Karpas-422 (cell line): ENCODE data around the gene NHSL2. TPM values are rescaled to one million over a fixed set of nuclear protein-coding genes. Genes with fewer than 3 reads are reported as not detected.
A peak's percentile ranks its signal among the peaks of the same experiment; 100 is the strongest.

Experiments
- DNase-seq: peaks from one replicate; pipeline ENCODE4 v3.0.0-alpha.2; 2015
- H2AFZ ChIP-seq: fragments of 200-600 bp; sonication (generic); 2 replicates; pipeline ENCODE4 v1.6.1; 2014; ENCODE audit warnings: antibody characterized with exemption, low read length, mixed read lengths
- H3K27ac ChIP-seq: fragments of 200-600 bp; sonication (generic); 2 replicates; pipeline ENCODE4 v1.5.1; 2014; ENCODE audit warnings: mild to moderate bottlenecking, low read length, moderate library complexity
- H3K27me3 ChIP-seq: fragments of 200-600 bp; sonication (generic); 2 replicates; pipeline ENCODE4 v1.6.1; 2014; ENCODE audit warnings: low read length, mixed read lengths
- H3K36me3 ChIP-seq: fragments of 200-600 bp; sonication (generic); 2 replicates; pipeline ENCODE4 v1.6.1; 2014; ENCODE audit warnings: low read length, mixed read lengths; ENCODE audit not compliant: insufficient read depth
- H3K4me1 ChIP-seq: fragments of 200-600 bp; sonication (generic); 2 replicates; pipeline ENCODE4 v1.6.1; 2014; ENCODE audit warnings: mild to moderate bottlenecking, low read length, mixed read lengths
- H3K4me2 ChIP-seq: fragments of 200-600 bp; sonication (generic); 2 replicates; pipeline ENCODE4 v1.6.1; 2014; ENCODE audit warnings: low read length, low read depth, mild to moderate bottlenecking; ENCODE audit not compliant: poor library complexity, severe bottlenecking
- H3K4me3 ChIP-seq: fragments of 200-600 bp; sonication (generic); 2 replicates; pipeline ENCODE4 v1.5.1; 2014; ENCODE audit warnings: mild to moderate bottlenecking, antibody characterized with exemption, low read length, mixed read lengths
- H3K79me2 ChIP-seq: fragments of 200-600 bp; sonication (generic); 2 replicates; pipeline ENCODE4 v1.6.1; 2014; ENCODE audit warnings: mild to moderate bottlenecking, low read length, mixed read lengths
- H3K9ac ChIP-seq: fragments of 200-600 bp; sonication (generic); 2 replicates; pipeline ENCODE4 v1.6.0; 2014; ENCODE audit warnings: low read length
- H3K9me2 ChIP-seq: fragments of 200-600 bp; sonication (generic), shearing (Covaris generic); replicated peaks from 2 replicates; pipeline ENCODE4 v1.6.0; 2014; ENCODE audit warnings: mild to moderate bottlenecking, low read length, moderate library complexity; ENCODE audit not compliant: insufficient read depth
- H3K9me3 ChIP-seq: fragments of 300-700, 200-600 bp; sonication (generic); 2 replicates; pipeline ENCODE4 v1.6.1; 2014; ENCODE audit warnings: low read length, mixed read lengths
- H4K20me1 ChIP-seq: fragments of 200-600 bp; sonication (generic); 2 replicates; pipeline ENCODE4 v1.6.1; 2014; ENCODE audit warnings: mild to moderate bottlenecking, antibody characterized with exemption, low read length, low read depth; ENCODE audit not compliant: insufficient read depth
- total RNA-seq: library from RNA; depleted of rRNA; stranded (reverse); fragments of >200 nt; shearing (Covaris generic); gene quantifications from 2 replicates; pipeline ENCODE4 v1.2.3, GENCODE V29; 2014; ENCODE audit warnings: low replicate concordance

Gene NHSL2
- total RNA-seq, 1 experiment from 2014 or later: not detected

- Histone ChIP-seq H3K27me3 (no peaks in the 10 kb centered on the region), H3K9ac (no peak overlapping the region), H2AFZ (no peak overlapping the region), H3K27ac (no peak overlapping the region), H3K4me3 (no peak overlapping the region), H3K9me3 (no peaks in the 10 kb centered on the region), H3K4me2 (no peak overlapping the region), H3K9me2 (no peaks in the 10 kb centered on the region), H3K4me1 (no peaks in the 10 kb centered on the region), H3K79me2 (no peaks in the 10 kb centered on the region), H3K36me3 (no peaks in the 10 kb centered on the region), H4K20me1 (no peaks in the 10 kb centered on the region)
- DNase-seq: no peak
These were observed 173.5 kb downstream of the NHSL2 start for GRCh38 chrX:72084114-72084513.

DNA sequence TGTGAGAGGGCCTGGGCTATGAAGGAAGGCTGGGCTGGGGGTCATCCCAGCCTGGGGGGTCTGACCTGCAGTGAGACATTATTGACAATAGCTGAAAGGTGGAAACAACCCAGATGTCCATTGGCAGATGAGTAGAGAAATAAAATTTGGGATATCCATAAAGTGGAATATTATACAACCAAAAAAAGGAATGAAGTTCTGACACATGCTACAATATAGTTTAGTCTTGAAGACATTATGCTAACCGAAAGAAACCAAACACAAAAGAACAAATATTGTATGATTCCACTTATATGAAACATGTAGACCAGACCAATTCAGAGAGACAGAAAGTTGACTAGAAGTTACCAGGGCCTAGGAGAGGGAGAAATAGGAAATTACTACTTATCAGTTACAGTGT is 176.3 kb downstream of the NHSL2 start:
- Histone ChIP-seq H3K36me3 (no peaks in the 10 kb centered on the region), H3K79me2 (no peaks in the 10 kb centered on the region), H3K4me3 (no peak overlapping the region), H3K9me2 (no peaks in the 10 kb centered on the region), H4K20me1 (no peaks in the 10 kb centered on the region), H3K4me2 (no peak overlapping the region), H3K4me1 (no peaks in the 10 kb centered on the region), H3K9ac (no peak overlapping the region), H2AFZ (no peak overlapping the region), H3K9me3 (no peaks in the 10 kb centered on the region), H3K27me3 (no peaks in the 10 kb centered on the region), H3K27ac (no peak overlapping the region)
- DNase-seq: no peak

GRCh38 chrX:72088761-72089160 is 178.1 kb downstream of the NHSL2 start:
- Histone ChIP-seq H3K9ac (no peak overlapping the region), H3K4me1 (no peaks in the 10 kb centered on the region), H3K27me3 (no peaks in the 10 kb centered on the region), H3K9me2 (no peaks in the 10 kb centered on the region), H3K27ac (no peak overlapping the region), H4K20me1 (no peaks in the 10 kb centered on the region), H2AFZ (no peak overlapping the region), H3K4me2 (no peak overlapping the region), H3K4me3 (no peak overlapping the region), H3K9me3 (no peaks in the 10 kb centered on the region), H3K36me3 (no peaks in the 10 kb centered on the region), H3K79me2 (no peaks in the 10 kb centered on the region)
- DNase-seq: no peak

- no peak overlapping the region for H3K4me3 ChIP-seq
- H2AFZ ChIP-seq: no peak overlapping the region
- H3K27ac ChIP-seq: no peak overlapping the region
- H3K9ac ChIP-seq: no peak overlapping the region
- H3K9me2 ChIP-seq: no peaks in the 10 kb centered on the region
- no peaks in the 10 kb centered on the region for H4K20me1 ChIP-seq
- no peak overlapping the region for H3K4me2 ChIP-seq
- no peaks in the 10 kb centered on the region for H3K27me3 ChIP-seq
- H3K36me3 ChIP-seq: no peaks in the 10 kb centered on the region
- H3K79me2 ChIP-seq: no peaks in the 10 kb centered on the region
- H3K4me1 ChIP-seq: no peaks in the 10 kb centered on the region
- no peaks in the 10 kb centered on the region for H3K9me3 ChIP-seq
- no peak for DNase-seq
These were observed 178.6 kb downstream of the NHSL2 start for GRCh38 chrX:72089254-72089653.

GRCh38 chrX:72094894-72095293 is 184.2 kb downstream of the NHSL2 start:
- no peak overlapping the region for H3K4me3 ChIP-seq
- DNase-seq: peak; percentile 68
- H4K20me1 ChIP-seq: no peaks in the 10 kb centered on the region
- no peaks in the 10 kb centered on the region for H3K79me2 ChIP-seq
- no peaks in the 10 kb centered on the region for H3K9me3 ChIP-seq
- H3K36me3 ChIP-seq: no peaks in the 10 kb centered on the region
- H2AFZ ChIP-seq: no peak overlapping the region
- no peak overlapping the region for H3K9ac ChIP-seq
- no peak overlapping the region for H3K4me2 ChIP-seq
- no peak overlapping the region for H3K27ac ChIP-seq
- no peaks in the 10 kb centered on the region for H3K27me3 ChIP-seq
- H3K9me2 ChIP-seq: no peaks in the 10 kb centered on the region
- H3K4me1 ChIP-seq: peaks cover 3% of the 10 kb centered on the region; the same call in 1 of the 2 replicates

DNA sequence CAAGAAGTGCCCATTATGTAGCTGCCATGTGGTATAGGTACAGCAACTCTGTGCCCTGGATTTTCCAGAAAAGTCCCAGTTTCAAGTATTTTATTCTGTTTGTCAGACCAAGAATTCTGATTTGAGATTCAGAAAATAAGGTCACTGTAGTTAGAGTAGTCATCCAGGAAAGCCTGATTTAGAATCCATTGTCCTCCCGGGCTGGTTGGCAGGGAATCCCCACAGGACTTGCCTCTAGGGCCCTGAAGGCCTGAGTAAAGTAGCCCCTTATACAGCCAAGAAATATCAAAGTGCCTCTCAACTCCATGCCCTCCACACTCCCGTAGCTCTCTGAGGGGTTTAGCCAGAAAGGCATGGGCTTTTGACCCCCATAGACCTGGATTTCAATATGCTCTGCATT is 184.7 kb downstream of the NHSL2 start:
- Histone ChIP-seq H3K4me2 (no peak overlapping the region), H3K27ac (no peak overlapping the region), H3K9me3 (no peaks in the 10 kb centered on the region)

DNA sequence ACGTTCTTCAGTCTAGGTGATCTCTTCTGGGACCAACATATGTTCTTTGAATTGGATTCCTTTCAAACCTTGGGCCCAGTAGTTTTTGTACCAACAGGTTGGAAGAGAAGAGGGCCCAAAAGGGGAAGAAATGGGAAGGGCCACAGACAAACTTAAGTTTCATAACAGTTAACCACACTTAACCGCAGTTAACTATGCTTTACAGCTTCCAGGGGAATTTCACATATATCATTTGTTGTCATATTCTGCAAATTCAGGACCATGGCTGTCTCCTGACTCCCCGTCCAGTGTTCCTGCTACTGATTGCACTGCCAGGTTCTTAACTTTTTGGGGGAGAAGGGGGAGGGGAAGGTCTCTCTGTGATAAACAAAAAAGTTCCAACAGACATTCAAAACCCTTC is 186.5 kb downstream of the NHSL2 start:
- H3K27ac ChIP-seq: no peak overlapping the region
- no peaks in the 10 kb centered on the region for H3K36me3 ChIP-seq
- H3K4me2 ChIP-seq: no peak overlapping the region

More for the DNA sequence above, 184.7 kb downstream of the NHSL2 start:
- Histone ChIP-seq H4K20me1 (no peaks in the 10 kb centered on the region), H2AFZ (no peak overlapping the region), H3K4me1 (peaks cover 3% of the 10 kb centered on the region; the same call in 1 of the 2 replicates), H3K36me3 (no peaks in the 10 kb centered on the region), H3K9me2 (no peaks in the 10 kb centered on the region), H3K4me3 (no peak overlapping the region), H3K27me3 (no peaks in the 10 kb centered on the region), H3K9ac (no peak overlapping the region), H3K79me2 (no peaks in the 10 kb centered on the region)
- no peak for DNase-seq

GRCh38 chrX:72100051-72100755 is 189.6 kb downstream of the NHSL2 start:
- H3K4me2 ChIP-seq: no peak overlapping the region

More for the DNA sequence above, 186.5 kb downstream of the NHSL2 start:
- no peak overlapping the region for H3K9ac ChIP-seq
- H3K9me2 ChIP-seq: no peaks in the 10 kb centered on the region
- no peaks in the 10 kb centered on the region; the same call in 1 of the 2 replicates for H3K27me3 ChIP-seq
- no peak for DNase-seq
- H4K20me1 ChIP-seq: no peaks in the 10 kb centered on the region
- H2AFZ ChIP-seq: no peak overlapping the region
- H3K4me1 ChIP-seq: peaks cover 3% of the 10 kb centered on the region; the same call in 1 of the 2 replicates
- no peak overlapping the region for H3K4me3 ChIP-seq
- H3K79me2 ChIP-seq: no peaks in the 10 kb centered on the region
- H3K9me3 ChIP-seq: no peaks in the 10 kb centered on the region

More at GRCh38 chrX:72100051-72100755, 189.6 kb downstream of the NHSL2 start:
- no peaks in the 10 kb centered on the region; the same call in 1 of the 2 replicates for H3K27me3 ChIP-seq
- H3K79me2 ChIP-seq: no peaks in the 10 kb centered on the region
- no peak overlapping the region for H2AFZ ChIP-seq
- H3K4me3 ChIP-seq: no peak overlapping the region
- no peak overlapping the region for H3K27ac ChIP-seq
- H3K36me3 ChIP-seq: no peaks in the 10 kb centered on the region
- H4K20me1 ChIP-seq: no peaks in the 10 kb centered on the region
- no peaks in the 10 kb centered on the region for H3K4me1 ChIP-seq
- no peaks in the 10 kb centered on the region for H3K9me3 ChIP-seq
- no peak for DNase-seq
- no peaks in the 10 kb centered on the region for H3K9me2 ChIP-seq
- no peak overlapping the region for H3K9ac ChIP-seq
